ENCODE results near the gene CRIP2. TPM values are rescaled to one million over a fixed set of nuclear protein-coding genes. Genes with fewer than 3 reads are reported as not detected.

The CRIP2 gene
- polyA plus RNA-seq, 1 donor from 2014 or later, result 214 TPM

- no peaks in the 10 kb centered on the region for H4K20me1 ChIP-seq (ENCODE audit: insufficient read depth)
- H3K79me2 ChIP-seq (replicated peaks; ENCODE audit: insufficient read depth, low read length), result peaks cover 28% of the 10 kb centered on the region
- H3K36me3 ChIP-seq (ENCODE audit: insufficient read depth, low read length), result no peaks in the 10 kb centered on the region
- no peaks in the 10 kb centered on the region for H3K27me3 ChIP-seq (ENCODE audit: insufficient read depth, low read depth, low read length)
- no peak overlapping the region for H3K4me2 ChIP-seq (ENCODE audit: low read length)
- H3K9me3 ChIP-seq (ENCODE audit: low read length), result no peaks in the 10 kb centered on the region
- no peak overlapping the region for H3K27ac ChIP-seq (ENCODE audit: low read length)
- TF ChIP-seq CTCF (IDR thresholded peaks at IDR 0.05; ENCODE audit: poor library complexity, severe bottlenecking), result no peak
- no peak for TF ChIP-seq RAD21 (conservative IDR thresholded peaks at IDR 0.05)
- peak; percentile 2 for TF ChIP-seq POLR2AphosphoS5 (IDR thresholded peaks at IDR 0.05)
- H3K9ac ChIP-seq (ENCODE audit: low read length), result peak overlapping the region; percentile 29
- H3F3A ChIP-seq (ENCODE audit: insufficient read depth, low read length, poor library complexity, severe bottlenecking), result no peaks in the 10 kb centered on the region
- H2AFZ ChIP-seq (ENCODE audit: low read depth, low read length), result no peak overlapping the region
- H3K9me2 ChIP-seq (ENCODE audit: insufficient read depth, low read length), result no peaks in the 10 kb centered on the region
- no peak overlapping the region for H3K4me3 ChIP-seq (ENCODE audit: low read length)
Observed at GRCh38 chr14:105479431-105480158, 5.0 kb downstream of the CRIP2 start.

- H3K79me2 ChIP-seq (replicated peaks; ENCODE audit: insufficient read depth, low read length), result peaks cover 22% of the 10 kb centered on the region
- no peak overlapping the region for H3K4me2 ChIP-seq (ENCODE audit: low read length)
- H3K36me3 ChIP-seq (ENCODE audit: insufficient read depth, low read length), result no peaks in the 10 kb centered on the region
- H3K9me3 ChIP-seq (ENCODE audit: low read length), result no peaks in the 10 kb centered on the region
- no peak for TF ChIP-seq RAD21 (conservative IDR thresholded peaks at IDR 0.05)
- no peak for TF ChIP-seq EP300 (conservative IDR thresholded peaks at IDR 0.05; ENCODE audit: poor library complexity, severe bottlenecking)
- no peak for TF ChIP-seq MXI1 (conservative IDR thresholded peaks at IDR 0.05; ENCODE audit: poor library complexity, severe bottlenecking)
- TF ChIP-seq REST (IDR thresholded peaks at IDR 0.05; ENCODE audit: borderline replicate concordance), result no peak
- no peak for TF ChIP-seq CTCF (IDR thresholded peaks at IDR 0.05; ENCODE audit: poor library complexity, severe bottlenecking)
- no peak for TF ChIP-seq POLR2AphosphoS5 (IDR thresholded peaks at IDR 0.05)
- TF ChIP-seq EZH2 (IDR thresholded peaks at IDR 0.05; ENCODE audit: borderline replicate concordance, insufficient read depth, low read length, poor library complexity, severe bottlenecking), result no peak
- TF ChIP-seq TAF1 (IDR thresholded peaks at IDR 0.05; ENCODE audit: low read depth), result no peak
- TF ChIP-seq SMC3 (conservative IDR thresholded peaks at IDR 0.05; ENCODE audit: poor library complexity), result no peak
- H3K9ac ChIP-seq (ENCODE audit: low read length), result peak overlapping the region; percentile 29
- H3K27ac ChIP-seq (ENCODE audit: low read length), result peak overlapping the region; percentile 37
- H3K9me2 ChIP-seq (ENCODE audit: insufficient read depth, low read length), result no peaks in the 10 kb centered on the region
- H3F3A ChIP-seq (ENCODE audit: insufficient read depth, low read length, poor library complexity, severe bottlenecking), result no peaks in the 10 kb centered on the region
- peaks cover 2% of the 10 kb centered on the region for H3K27me3 ChIP-seq (ENCODE audit: insufficient read depth, low read depth, low read length)
- H2AFZ ChIP-seq (ENCODE audit: low read depth, low read length), result no peak overlapping the region
- H3K4me3 ChIP-seq (ENCODE audit: low read length), result no peak overlapping the region
- H4K20me1 ChIP-seq (ENCODE audit: insufficient read depth), result no peaks in the 10 kb centered on the region
Observed at GRCh38 chr14:105480199-105480746, 5.7 kb downstream of the CRIP2 start.

All from neural cell (in vitro differentiated cells).